ENCODE data around the gene KIF2C.

DNA sequence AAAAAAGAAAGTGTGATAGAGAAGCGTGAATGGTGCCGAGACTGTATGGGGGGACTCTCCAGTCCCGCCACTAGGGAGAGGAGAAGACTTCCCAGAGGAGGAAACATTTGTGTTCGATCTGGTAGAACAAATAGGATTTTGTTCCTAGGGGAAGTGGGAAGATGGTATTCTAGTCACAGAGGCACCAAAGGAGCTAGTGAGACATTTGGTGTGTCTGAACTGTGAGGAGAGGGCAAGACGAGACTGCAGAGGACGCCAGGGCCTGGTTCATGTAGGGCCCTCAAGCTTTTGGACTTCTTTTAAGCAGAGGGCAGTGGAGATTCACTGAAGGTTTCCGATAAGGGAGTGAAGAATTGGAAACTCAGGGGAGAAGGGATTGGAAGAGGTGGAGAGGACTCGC, 71.6 kb downstream of the KIF2C start:
- TF ChIP-seq POLR2AphosphoS5 (IDR thresholded peaks at IDR 0.05; ENCODE audit: borderline replicate concordance, low read depth, low read length) (no peak), EZH2 (IDR thresholded peaks at IDR 0.05) (no peak)

Measured in SK-N-MC (cell line).